ENCODE results near the gene TRAPPC10. TPM values are rescaled to one million over a fixed set of nuclear protein-coding genes. Genes with fewer than 3 reads are reported as not detected.

Gene TRAPPC10
- total RNA-seq, 1 donor from 2014 or later, result 17.5 TPM

- intact Hi-C loops (cut with micrococcal nuclease), result no loop called here
- DNase-seq, result no peak
- no peak for ATAC-seq
Observed at GRCh38 chr21:44024257-44024656, 12.1 kb downstream of the TRAPPC10 start.

GRCh38 chr21:44024887-44025353 is 12.8 kb downstream of the TRAPPC10 start:
- peak; percentile 69 for DNase-seq
- ATAC-seq, result peak; percentile 77
- intact Hi-C loops (cut with micrococcal nuclease), result no loop called here

- DNase-seq (no peak), ATAC-seq (no peak)
- intact Hi-C loops (cut with micrococcal nuclease), result no loop called here
Observed at GRCh38 chr21:44027607-44028286, 15.6 kb downstream of the TRAPPC10 start.

DNA sequence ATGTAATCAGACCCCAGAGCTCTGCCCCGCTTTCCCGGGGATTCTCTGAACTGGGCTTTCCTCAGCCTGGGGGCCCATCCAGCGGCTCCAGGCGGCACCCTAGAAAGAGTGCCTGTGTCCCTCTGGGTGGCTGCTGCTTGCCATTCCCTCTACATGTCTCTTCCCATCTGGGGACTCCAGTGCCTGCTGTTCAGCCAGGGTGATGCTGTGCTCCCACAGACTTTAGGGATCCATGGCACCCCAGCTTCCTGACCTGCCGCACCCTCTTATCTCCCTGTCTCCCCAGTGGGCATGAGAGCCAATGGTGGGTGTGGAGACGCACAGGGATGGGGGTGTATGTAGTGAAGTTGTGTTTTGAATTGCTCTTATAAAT is 16.2 kb downstream of the TRAPPC10 start:
- intact Hi-C loops (cut with micrococcal nuclease), result no loop called here
- DNase-seq (no peak), ATAC-seq (no peak)

GRCh38 chr21:44029460-44030087 is 17.5 kb downstream of the TRAPPC10 start:
- ATAC-seq (no peak), DNase-seq (no peak)
- intact Hi-C loops (cut with micrococcal nuclease), result no loop called here

DNA sequence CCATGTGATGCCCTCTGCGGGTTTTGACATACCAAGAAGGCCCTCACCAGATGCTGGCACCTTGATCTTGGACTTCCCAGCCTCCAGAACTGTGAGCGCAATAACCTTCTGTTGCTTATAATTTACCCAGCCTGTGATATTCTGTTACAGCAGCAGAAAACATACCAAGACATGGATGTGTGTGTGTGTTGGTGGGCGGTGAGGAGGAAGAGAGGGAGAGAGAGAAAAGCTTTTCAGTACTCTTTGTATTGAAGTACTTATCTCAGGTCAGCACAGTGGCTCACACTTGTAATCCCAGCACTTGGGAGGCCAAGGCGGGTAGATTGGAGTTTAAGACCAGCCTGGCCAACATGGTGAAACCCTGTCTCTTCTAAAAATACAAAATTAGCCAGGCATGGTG is 23.1 kb downstream of the TRAPPC10 start:
- intact Hi-C loops (cut with micrococcal nuclease), result no loop called here
- no peak for DNase-seq
- no peak for ATAC-seq

DNA sequence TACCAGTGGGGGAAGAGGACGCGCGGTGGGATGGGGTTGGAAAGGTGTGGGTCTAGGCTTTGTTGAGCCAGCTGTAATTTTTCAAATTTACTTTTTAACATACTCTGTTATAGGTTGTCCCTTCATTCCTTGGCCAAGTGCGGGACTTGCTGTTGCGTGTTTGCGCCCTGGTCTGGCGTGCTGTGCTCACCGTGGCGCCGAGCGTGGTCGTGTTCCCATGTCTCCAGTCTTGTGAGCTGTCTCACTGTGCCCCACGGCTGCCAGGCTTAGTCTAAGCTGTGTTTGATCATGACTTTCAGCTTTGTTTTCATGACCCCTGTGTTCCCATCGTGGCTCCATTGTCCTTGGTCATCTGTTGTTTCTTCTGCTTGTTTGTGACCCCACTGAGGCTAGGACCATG is 26.0 kb downstream of the TRAPPC10 start:
- DNase-seq (no peak), ATAC-seq (no peak)
- intact Hi-C loops (cut with micrococcal nuclease), result no loop called here

GRCh38 chr21:44039828-44040227 is 27.7 kb downstream of the TRAPPC10 start:
- intact Hi-C loops (cut with micrococcal nuclease), result no loop called here
- no peak for DNase-seq
- no peak for ATAC-seq

GRCh38 chr21:44043613-44044012 is 31.5 kb downstream of the TRAPPC10 start:
- ATAC-seq (no peak), DNase-seq (no peak)
- intact Hi-C loops (cut with micrococcal nuclease), result no loop called here

GRCh38 chr21:44046734-44047133 is 34.6 kb downstream of the TRAPPC10 start:
- intact Hi-C loops (cut with micrococcal nuclease), result no loop called here
- ATAC-seq, result no peak

DNA sequence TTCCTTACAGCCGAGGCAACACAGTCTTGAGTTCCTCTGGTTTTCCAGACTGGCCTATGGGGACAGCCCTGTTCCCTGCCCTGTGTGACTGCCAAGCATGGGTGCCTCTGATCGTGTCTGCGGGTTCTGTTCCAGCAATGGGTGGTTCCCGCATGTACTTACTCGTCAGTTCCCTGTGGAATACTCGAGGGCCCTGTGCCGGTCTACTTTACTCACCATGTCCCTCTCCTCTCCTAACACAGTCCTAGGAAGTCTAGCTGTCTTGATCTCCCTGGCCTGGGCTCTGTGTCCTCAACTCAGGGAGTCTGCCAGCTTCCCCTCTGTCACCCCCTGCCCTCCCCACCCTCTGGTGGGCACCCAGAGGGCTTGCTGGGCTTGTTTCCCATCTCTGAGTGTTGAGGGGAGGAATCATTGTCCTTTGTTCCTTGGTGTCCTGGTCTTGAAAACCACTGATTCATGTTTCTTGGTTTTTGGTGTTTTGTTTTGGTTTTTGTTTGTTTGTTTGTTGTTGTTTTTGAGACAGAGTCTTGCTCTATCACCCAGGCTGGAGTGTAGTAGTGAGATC is 36.0 kb downstream of the TRAPPC10 start:
- intact Hi-C loops (cut with micrococcal nuclease), result no loop called here
- ATAC-seq (no peak), DNase-seq (no peak)

More at GRCh38 chr21:44046734-44047133, 34.6 kb downstream of the TRAPPC10 start:
- DNase-seq, result no peak

- DNase-seq (no peak), ATAC-seq (no peak)
- intact Hi-C loops (cut with micrococcal nuclease), result no loop called here
Observed at GRCh38 chr21:44049182-44049581, 37.1 kb downstream of the TRAPPC10 start.

- ATAC-seq (no peak), DNase-seq (no peak)
- intact Hi-C loops (cut with micrococcal nuclease), result no loop called here
Observed at GRCh38 chr21:44049606-44050005, 37.5 kb downstream of the TRAPPC10 start.

DNA sequence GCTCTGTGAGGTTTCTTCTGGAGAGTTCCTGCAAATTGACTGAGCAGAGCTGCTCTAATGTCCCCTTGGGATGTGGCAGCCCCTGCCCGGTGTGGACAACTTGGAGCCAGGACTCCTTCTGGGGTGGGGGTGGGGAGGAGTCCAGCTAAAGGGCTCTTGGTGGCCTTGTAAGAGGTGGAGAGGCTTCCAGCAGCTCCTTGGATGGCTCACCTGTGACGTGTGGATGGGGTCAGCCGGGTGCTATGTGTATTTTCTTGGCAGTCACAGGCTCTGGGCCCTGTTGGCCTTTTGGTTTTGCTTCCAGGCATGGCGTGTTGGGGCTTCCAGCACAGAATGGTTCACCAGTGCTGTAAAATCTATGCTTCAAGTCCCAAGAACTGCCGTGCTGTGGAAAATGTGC is 38.2 kb downstream of the TRAPPC10 start:
- ATAC-seq (no peak), DNase-seq (no peak)
- intact Hi-C loops (cut with micrococcal nuclease), result no loop called here

GRCh38 chr21:44051462-44051941 is 39.4 kb downstream of the TRAPPC10 start:
- DNase-seq (peak; percentile 62), ATAC-seq (peak; percentile 77)
- intact Hi-C loops (cut with micrococcal nuclease), result no loop called here

DNA sequence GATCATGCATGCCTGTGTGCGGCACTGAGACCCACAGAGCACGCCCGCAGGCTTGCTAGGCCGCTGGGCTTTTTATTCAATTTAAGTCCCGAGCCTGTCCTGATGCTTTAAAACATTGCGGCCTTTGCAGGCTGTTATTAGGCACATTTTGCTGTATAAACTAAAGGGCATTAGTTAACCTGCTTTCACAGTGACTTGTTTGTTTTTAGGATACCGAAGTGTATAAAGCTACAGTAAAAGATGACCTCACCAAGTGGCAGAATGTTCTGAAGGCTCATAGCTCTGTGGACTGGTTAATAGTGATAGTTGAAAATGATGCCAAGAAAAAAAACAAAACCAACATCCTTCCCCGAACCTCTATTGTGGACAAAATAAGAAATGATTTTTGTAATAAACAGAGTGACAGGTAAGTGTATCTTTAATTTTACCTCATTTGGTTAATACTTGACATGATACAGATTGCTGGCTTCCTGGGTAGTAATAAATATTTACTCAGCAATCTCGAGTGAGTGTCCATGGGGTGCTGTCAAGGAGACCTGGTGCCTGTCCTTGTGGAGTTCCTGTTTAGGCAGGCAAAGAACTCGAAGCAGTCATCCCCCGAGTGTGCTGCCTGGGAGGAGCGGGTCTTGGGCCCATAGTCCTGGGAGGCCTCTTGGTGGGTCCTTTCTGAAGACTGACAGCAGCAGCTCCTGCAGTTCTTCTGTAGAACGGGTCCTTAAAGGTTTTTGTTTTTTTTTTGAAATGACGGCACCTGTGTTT is 40.1 kb downstream of the TRAPPC10 start:
- intact Hi-C loops (cut with micrococcal nuclease), result no loop called here
- DNase-seq (no peak), ATAC-seq (peak; percentile 48)

DNA sequence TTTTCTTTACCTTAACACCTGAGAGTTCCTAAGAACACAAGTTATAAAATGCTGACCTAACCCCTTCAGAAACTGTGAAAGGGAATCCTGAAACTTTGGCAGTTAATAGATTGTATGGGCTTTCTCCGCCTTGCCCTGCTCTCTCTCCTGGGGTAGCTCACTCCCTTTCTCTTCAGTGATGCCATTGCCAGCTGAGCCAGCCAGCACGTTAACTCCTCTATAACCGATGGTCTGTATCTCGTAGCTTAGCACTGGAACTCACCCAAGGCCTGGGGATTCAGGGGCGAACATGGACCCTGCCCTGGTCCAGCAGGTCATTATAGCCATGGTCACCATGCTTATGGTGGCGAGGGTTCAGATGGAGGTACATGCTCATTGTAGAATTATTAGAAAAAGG is 40.7 kb downstream of the TRAPPC10 start:
- intact Hi-C loops (cut with micrococcal nuclease), result no loop called here
- DNase-seq, result no peak
- ATAC-seq, result no peak

DNA sequence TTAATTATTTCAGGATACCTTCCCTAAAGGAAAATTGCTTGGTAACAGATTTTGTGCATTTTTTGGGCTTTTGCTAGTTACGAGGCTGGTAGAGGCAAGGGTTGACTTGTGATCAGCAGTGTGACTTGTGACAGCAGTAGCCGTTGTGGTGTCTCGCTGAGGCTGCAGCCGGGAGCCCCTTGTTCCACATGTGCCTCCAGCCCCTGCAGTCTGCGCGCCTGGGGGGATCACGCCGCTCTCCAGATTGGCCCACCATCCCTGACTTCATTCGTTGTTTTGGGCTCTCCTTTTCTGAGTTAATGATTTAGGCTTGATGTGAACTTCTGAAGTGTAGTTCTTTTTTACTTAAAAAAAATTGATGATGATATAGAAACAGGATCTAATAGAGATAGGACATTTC is 41.5 kb downstream of the TRAPPC10 start:
- no peak for DNase-seq
- no peak for ATAC-seq
- intact Hi-C loops (cut with micrococcal nuclease), result no loop called here

DNA sequence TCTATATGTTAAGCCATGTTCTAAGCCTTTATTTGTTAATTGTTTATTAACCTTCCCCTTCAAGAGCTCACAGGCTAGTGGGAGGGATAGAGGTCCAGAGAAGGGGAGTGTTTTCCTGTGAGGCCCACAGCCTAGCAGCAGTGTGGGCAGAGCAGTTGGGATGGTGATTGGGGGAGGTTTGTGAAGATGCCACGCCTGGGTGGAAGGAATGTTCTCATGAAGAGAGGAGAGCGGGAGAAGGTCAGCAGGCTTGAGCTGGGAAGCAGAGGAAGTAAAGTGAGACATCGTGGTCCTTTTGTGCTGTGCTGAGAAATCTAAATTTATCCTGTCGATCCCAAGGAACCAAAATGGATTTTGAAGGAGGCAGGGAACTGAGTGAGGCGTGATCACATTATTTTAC is 42.6 kb downstream of the TRAPPC10 start:
- DNase-seq, result no peak
- ATAC-seq, result peak; percentile 29
- intact Hi-C loops (cut with micrococcal nuclease), result no loop called here

GRCh38 chr21:44057055-44057454 is 44.9 kb downstream of the TRAPPC10 start:
- intact Hi-C loops (cut with micrococcal nuclease), result no loop called here
- no peak for ATAC-seq
- no peak for DNase-seq
